IgD-negative memory B cell (primary cell): ENCODE results near the gene RPL39L. TPM values are rescaled to one million over a fixed set of nuclear protein-coding genes. Genes with fewer than 3 reads are reported as not detected.

Experiments used
- H3K27ac Mint-ChIP-seq, 3 donors: one replicate each; pipeline ENCODE4 v1.8.0; 2020 to 2022; ENCODE audit warnings: mild to moderate bottlenecking in 3 of 3, mixed read lengths in 3 of 3, moderate library complexity in 1 of 3
- H3K27me3 Mint-ChIP-seq: one replicate; pipeline ENCODE4 v1.8.0; 2021; ENCODE audit warnings: mixed read lengths
- H3K36me3 Mint-ChIP-seq: one replicate; pipeline ENCODE4 v1.8.0; 2020; ENCODE audit warnings: mild to moderate bottlenecking, mixed read lengths
- H3K4me1 Mint-ChIP-seq, 3 donors: one replicate each; pipeline ENCODE4 v1.8.0; 2020 to 2022; ENCODE audit warnings: mixed read lengths in 3 of 3, mild to moderate bottlenecking in 1 of 3
- H3K4me3 Mint-ChIP-seq, 4 donors: one replicate each; pipeline ENCODE4 v1.8.0; 2020 to 2022; ENCODE audit warnings: mild to moderate bottlenecking in 4 of 4, mixed read lengths in 4 of 4, moderate library complexity in 3 of 4
- H3K9me3 Mint-ChIP-seq, 3 donors: one replicate each; pipeline ENCODE4 v1.8.0; 2020 to 2021; ENCODE audit warnings: mixed read lengths in 3 of 3, mild to moderate bottlenecking in 1 of 3
- polyA plus RNA-seq: library from polyadenylated mRNA; unstranded; fragments of 300-500 nt; fragmentation: Illumina TruSeq; gene quantifications from one replicate; pipeline ENCODE4 v1.2.3, GENCODE V29; 2021

Gene RPL39L
- polyA plus RNA-seq, 1 donor from 2014 or later: 15.0 TPM

- H3K27me3 Mint-ChIP-seq: no peaks in the 10 kb centered on the region
- no peak overlapping the region for H3K27ac Mint-ChIP-seq
- H3K4me1 Mint-ChIP-seq: peaks cover 13 to 31% (median 28%) of the 10 kb centered on the region in 3 donors
- H3K4me3 Mint-ChIP-seq: no peak overlapping the region
- peaks cover 3 to 8% (median 4%) of the 10 kb centered on the region in 3 donors for H3K9me3 Mint-ChIP-seq
- H3K36me3 Mint-ChIP-seq: peaks cover 2% of the 10 kb centered on the region
Measured at GRCh38 chr3:187098923-187099512, 40.3 kb downstream of the RPL39L start.

- H3K36me3 Mint-ChIP-seq: peaks cover 12% of the 10 kb centered on the region
- H3K27ac Mint-ChIP-seq: no peak overlapping the region
- H3K4me1 Mint-ChIP-seq: peaks cover 15 to 22% (median 21%) of the 10 kb centered on the region in 3 donors
- H3K9me3 Mint-ChIP-seq: peaks cover 1 to 18% (median 4%) of the 10 kb centered on the region in 3 donors
- no peaks in the 10 kb centered on the region for H3K27me3 Mint-ChIP-seq
- no peak overlapping the region for H3K4me3 Mint-ChIP-seq
Measured at GRCh38 chr3:187093320-187093719, 46.0 kb downstream of the RPL39L start.

- Mint-ChIP-seq H3K36me3 (peaks cover 10% of the 10 kb centered on the region), H3K27me3 (no peaks in the 10 kb centered on the region)
Measured at GRCh38 chr3:187088701-187089100, 50.6 kb downstream of the RPL39L start.

GRCh38 chr3:187086831-187087230, 52.5 kb downstream of the RPL39L start:
- H3K36me3 Mint-ChIP-seq: peaks cover 9% of the 10 kb centered on the region
- H3K27me3 Mint-ChIP-seq: no peaks in the 10 kb centered on the region
- no peak overlapping the region for H3K4me3 Mint-ChIP-seq
- peak overlapping the region in 1 of 3 donors; percentile 41 for H3K27ac Mint-ChIP-seq
- peaks cover 10 to 15% (median 11%) of the 10 kb centered on the region in 3 donors for H3K4me1 Mint-ChIP-seq
- H3K9me3 Mint-ChIP-seq: peaks cover 5 to 22% (median 12%) of the 10 kb centered on the region in 3 donors

More at GRCh38 chr3:187088701-187089100, 50.6 kb downstream of the RPL39L start:
- H3K9me3 Mint-ChIP-seq: peaks cover 5 to 26% (median 12%) of the 10 kb centered on the region in 3 donors
- peaks cover 9 to 12% (median 10%) of the 10 kb centered on the region in 3 donors for H3K4me1 Mint-ChIP-seq
- H3K4me3 Mint-ChIP-seq: peak overlapping the region in 1 of 4 donors; percentile 65
- no peak overlapping the region for H3K27ac Mint-ChIP-seq

GRCh38 chr3:187085933-187086332, 53.4 kb downstream of the RPL39L start:
- Mint-ChIP-seq H3K4me1 (peaks cover 11 to 15% (median 11%) of the 10 kb centered on the region in 3 donors), H3K36me3 (peaks cover 7% of the 10 kb centered on the region), H3K27me3 (no peaks in the 10 kb centered on the region), H3K9me3 (peaks cover 5 to 19% (median 12%) of the 10 kb centered on the region in 3 donors), H3K4me3 (no peak overlapping the region), H3K27ac (no peak overlapping the region)

- no peaks in the 10 kb centered on the region for H3K27me3 Mint-ChIP-seq
- peaks cover 11 to 17% (median 17%) of the 10 kb centered on the region in 3 donors for H3K4me1 Mint-ChIP-seq
- no peak overlapping the region for H3K27ac Mint-ChIP-seq
- H3K4me3 Mint-ChIP-seq: no peak overlapping the region
- H3K36me3 Mint-ChIP-seq: peaks cover 5% of the 10 kb centered on the region
- peaks cover 5 to 19% (median 12%) of the 10 kb centered on the region in 3 donors for H3K9me3 Mint-ChIP-seq
Measured at GRCh38 chr3:187085021-187085666, 54.2 kb downstream of the RPL39L start.

GRCh38 chr3:187084580-187084979, 54.7 kb downstream of the RPL39L start:
- Mint-ChIP-seq H3K36me3 (peaks cover 5% of the 10 kb centered on the region), H3K4me1 (peaks cover 13 to 18% (median 16%) of the 10 kb centered on the region in 3 donors), H3K27me3 (no peaks in the 10 kb centered on the region), H3K9me3 (peaks cover 5 to 19% (median 12%) of the 10 kb centered on the region in 3 donors), H3K4me3 (no peak overlapping the region), H3K27ac (no peak overlapping the region)

GRCh38 chr3:187084126-187084525, 55.2 kb downstream of the RPL39L start:
- H3K27ac Mint-ChIP-seq: no peak overlapping the region

GRCh38 chr3:187082758-187083375, 56.4 kb downstream of the RPL39L start:
- Mint-ChIP-seq H3K4me3 (no peak overlapping the region), H3K9me3 (peaks cover 2 to 11% (median 7%) of the 10 kb centered on the region in 3 donors), H3K36me3 (no peaks in the 10 kb centered on the region), H3K27ac (peak overlapping the region in 1 of 3 donors; percentile 21), H3K27me3 (no peaks in the 10 kb centered on the region), H3K4me1 (peaks cover 4 to 13% (median 5%) of the 10 kb centered on the region in 3 donors)

More at GRCh38 chr3:187084126-187084525, 55.2 kb downstream of the RPL39L start:
- Mint-ChIP-seq H3K4me1 (peaks cover 9 to 18% (median 12%) of the 10 kb centered on the region in 3 donors), H3K36me3 (peaks cover 5% of the 10 kb centered on the region), H3K27me3 (no peaks in the 10 kb centered on the region), H3K4me3 (no peak overlapping the region), H3K9me3 (peaks cover 5 to 16% (median 12%) of the 10 kb centered on the region in 3 donors)

- peak overlapping the region; percentile 46 to 72 (median 53) for H3K27ac Mint-ChIP-seq
- no peaks in the 10 kb centered on the region for H3K27me3 Mint-ChIP-seq
- peaks cover 4 to 13% (median 5%) of the 10 kb centered on the region in 3 donors for H3K4me1 Mint-ChIP-seq
- peaks cover 0 to 1% (median 0%) of the 10 kb centered on the region in 3 donors for H3K9me3 Mint-ChIP-seq
- no peaks in the 10 kb centered on the region for H3K36me3 Mint-ChIP-seq
- no peak overlapping the region for H3K4me3 Mint-ChIP-seq
Measured at GRCh38 chr3:187080799-187081450, 58.4 kb downstream of the RPL39L start.

- peak overlapping the region in 1 of 4 donors; percentile 10 for H3K4me3 Mint-ChIP-seq
- no peaks in the 10 kb centered on the region for H3K9me3 Mint-ChIP-seq
Measured at GRCh38 chr3:187079090-187080022, 59.9 kb downstream of the RPL39L start.

GRCh38 chr3:187077537-187077936, 61.8 kb downstream of the RPL39L start:
- H3K9me3 Mint-ChIP-seq: no peaks in the 10 kb centered on the region
- peaks cover 15 to 21% (median 17%) of the 10 kb centered on the region in 3 donors for H3K4me1 Mint-ChIP-seq
- no peaks in the 10 kb centered on the region for H3K36me3 Mint-ChIP-seq
- H3K27me3 Mint-ChIP-seq: no peaks in the 10 kb centered on the region
- no peak overlapping the region for H3K4me3 Mint-ChIP-seq
- H3K27ac Mint-ChIP-seq: peak overlapping the region in 2 of 3 donors; percentile 80 to 89

More at GRCh38 chr3:187079090-187080022, 59.9 kb downstream of the RPL39L start:
- Mint-ChIP-seq H3K27me3 (no peaks in the 10 kb centered on the region), H3K36me3 (no peaks in the 10 kb centered on the region), H3K27ac (peak overlapping the region; percentile 53 to 72 (median 63)), H3K4me1 (peaks cover 4 to 13% (median 9%) of the 10 kb centered on the region in 3 donors)

GRCh38 chr3:187077085-187077484, 62.2 kb downstream of the RPL39L start:
- Mint-ChIP-seq H3K27ac (peak overlapping the region in 1 of 3 donors; percentile 89), H3K27me3 (no peaks in the 10 kb centered on the region)

GRCh38 chr3:187076297-187076696, 63.0 kb downstream of the RPL39L start:
- Mint-ChIP-seq H3K4me3 (no peak overlapping the region), H3K4me1 (peaks cover 22 to 24% (median 23%) of the 10 kb centered on the region in 3 donors), H3K36me3 (no peaks in the 10 kb centered on the region), H3K27ac (peak overlapping the region in 2 of 3 donors; percentile 53 to 89), H3K27me3 (no peaks in the 10 kb centered on the region), H3K9me3 (no peaks in the 10 kb centered on the region)

More at GRCh38 chr3:187077085-187077484, 62.2 kb downstream of the RPL39L start:
- peaks cover 18 to 24% (median 19%) of the 10 kb centered on the region in 3 donors for H3K4me1 Mint-ChIP-seq
- no peak overlapping the region for H3K4me3 Mint-ChIP-seq
- no peaks in the 10 kb centered on the region for H3K36me3 Mint-ChIP-seq
- no peaks in the 10 kb centered on the region for H3K9me3 Mint-ChIP-seq
